ENCODE results near the gene CCDC73.
"Not testable (repeated sequence)": the region's sequence is repeated elsewhere in the genome, so short reads cannot be mapped to it uniquely, and the experiment has no call there.

CCDC73 gene

GRCh38 chr11:32597921-32598320, 196.5 kb downstream of the CCDC73 start:
- in situ Hi-C loops (cut with MboI; ENCODE audit: low sequenced_read_pairs): no loop called here

- in situ Hi-C loops (cut with MboI; ENCODE audit: low sequenced_read_pairs): not testable (repeated sequence)
Measured at GRCh38 chr11:32596114-32596513, 198.3 kb downstream of the CCDC73 start.

GRCh38 chr11:32594272-32594671, 200.2 kb downstream of the CCDC73 start:
- in situ Hi-C loops (cut with MboI; ENCODE audit: low sequenced_read_pairs): no loop called here

GRCh38 chr11:32586576-32587190, 207.8 kb downstream of the CCDC73 start:
- in situ Hi-C loops (cut with MboI; ENCODE audit: low sequenced_read_pairs): no loop called here

- in situ Hi-C loops (cut with MboI; ENCODE audit: low sequenced_read_pairs): no loop called here
Measured at GRCh38 chr11:32584921-32585320, 209.5 kb downstream of the CCDC73 start.

- in situ Hi-C loops (cut with MboI; ENCODE audit: low sequenced_read_pairs): no loop called here
Measured at GRCh38 chr11:32583459-32584271, 210.8 kb downstream of the CCDC73 start, which contains the start of gene EIF3M. Gene EIF3M, plus strand, starts transcription at chr11:32583831. Its CDS starts 57 bp downstream, at chr11:32583888.

GRCh38 chr11:32581556-32581955, 212.9 kb downstream of the CCDC73 start:
- in situ Hi-C loops (cut with MboI; ENCODE audit: low sequenced_read_pairs): no loop called here

GRCh38 chr11:32580967-32581366, 213.5 kb downstream of the CCDC73 start:
- in situ Hi-C loops (cut with MboI; ENCODE audit: low sequenced_read_pairs): no loop called here

- in situ Hi-C loops (cut with MboI; ENCODE audit: low sequenced_read_pairs): no loop called here
Measured at GRCh38 chr11:32576456-32576855, 218.0 kb downstream of the CCDC73 start.

- in situ Hi-C loops (cut with MboI; ENCODE audit: low sequenced_read_pairs): no loop called here
Measured at GRCh38 chr11:32575070-32575469, 219.4 kb downstream of the CCDC73 start.

- in situ Hi-C loops (cut with MboI; ENCODE audit: low sequenced_read_pairs): no loop called here
Measured at GRCh38 chr11:32574421-32574820, 220.0 kb downstream of the CCDC73 start.

GRCh38 chr11:32573228-32573627, 221.2 kb downstream of the CCDC73 start:
- in situ Hi-C loops (cut with MboI; ENCODE audit: low sequenced_read_pairs): no loop called here

- in situ Hi-C loops (cut with MboI; ENCODE audit: low sequenced_read_pairs): no loop called here
Measured at GRCh38 chr11:32571039-32571438, 223.4 kb downstream of the CCDC73 start.

- in situ Hi-C loops (cut with MboI; ENCODE audit: low sequenced_read_pairs): no loop called here
Measured at GRCh38 chr11:32569313-32569881, 225.1 kb downstream of the CCDC73 start.

GRCh38 chr11:32567154-32567553, 227.3 kb downstream of the CCDC73 start:
- in situ Hi-C loops (cut with MboI; ENCODE audit: low sequenced_read_pairs): no loop called here

GRCh38 chr11:32566517-32566916, 227.9 kb downstream of the CCDC73 start:
- in situ Hi-C loops (cut with MboI; ENCODE audit: low sequenced_read_pairs): no loop called here

- in situ Hi-C loops (cut with MboI; ENCODE audit: low sequenced_read_pairs): no loop called here
Measured at GRCh38 chr11:32563600-32563959, 230.9 kb downstream of the CCDC73 start.

- in situ Hi-C loops (cut with MboI; ENCODE audit: low sequenced_read_pairs): no loop called here
Measured at GRCh38 chr11:32562839-32563599, 231.4 kb downstream of the CCDC73 start.

GRCh38 chr11:32561835-32562234, 232.6 kb downstream of the CCDC73 start:
- in situ Hi-C loops (cut with MboI; ENCODE audit: low sequenced_read_pairs): no loop called here

GRCh38 chr11:32555895-32556294, 238.6 kb downstream of the CCDC73 start:
- in situ Hi-C loops (cut with MboI; ENCODE audit: low sequenced_read_pairs): no loop called here

GRCh38 chr11:32555091-32555490, 239.4 kb downstream of the CCDC73 start:
- in situ Hi-C loops (cut with MboI; ENCODE audit: low sequenced_read_pairs): no loop called here
